Sigmoid colon (tissue), 7 donors: ENCODE data around the gene LRRC8D. TPM values are rescaled to one million over a fixed set of nuclear protein-coding genes. Genes with fewer than 3 reads are reported as not detected.

ENCODE experiments used
- DNase-seq: peaks from one replicate; pipeline ENCODE4 v3.0.0-alpha.2; 2019
- H3K27ac ChIP-seq, 4 donors: fragments of 200-600 bp; sonication (generic); one replicate each; pipeline ENCODE4 v1.5.1; 2016 to 2019; ENCODE audit warnings: mild to moderate bottlenecking in 1 of 4
- H3K27me3 ChIP-seq, 3 donors: fragments of 200-600 bp; sonication (generic); one replicate each; pipeline ENCODE4 v1.5.1; 2019; ENCODE audit warnings: mild to moderate bottlenecking in 1 of 3
- H3K36me3 ChIP-seq, 4 donors: fragments of 200-600 bp; sonication (generic); one replicate each; pipeline ENCODE4 v1.5.1; 2016 to 2019
- H3K4me1 ChIP-seq, 4 donors: fragments of 200-600 bp; sonication (generic); one replicate each; pipeline ENCODE4 v1.5.1; 2017 to 2019
- H3K4me3 ChIP-seq, 4 donors: fragments of 200-600 bp; sonication (generic); one replicate each; pipeline ENCODE4 v1.5.1; 2017 to 2019; ENCODE audit warnings: mild to moderate bottlenecking in 2 of 4, moderate library complexity in 1 of 4
- H3K9me3 ChIP-seq, 4 donors: fragments of 200-600 bp in 3 of 4; sonication (generic) in 3 of 4; one replicate each; pipeline versions ENCODE4 v1.5.1 to v1.6.1; 2013 to 2019
- CTCF ChIP-seq, 4 experiments: fragments of 450-650 bp in 3 of 4; fragments of 200-600 bp in 1 of 4; IDR thresholded peaks; one replicate each; pipeline ENCODE4 v1.5.1; 2016 to 2019; ENCODE audit warnings: antibody characterized with exemption in 4 of 4, mild to moderate bottlenecking in 3 of 4, moderate library complexity in 2 of 4
- EP300 ChIP-seq, 4 donors: sonication (generic); formaldehyde crosslinking; IDR thresholded peaks; one replicate each; pipeline ENCODE4 v1.6.1; 2017; ENCODE audit warnings: antibody characterized with exemption in 4 of 4
- POLR2A ChIP-seq, 2 donors: fragments of 450-650 bp; IDR thresholded peaks; one replicate each; pipeline ENCODE4 v1.6.1; 2016; ENCODE audit warnings: antibody characterized with exemption in 2 of 2, mild to moderate bottlenecking in 2 of 2, moderate library complexity in 2 of 2
- POLR2AphosphoS5 ChIP-seq, 4 donors: sonication (generic); formaldehyde crosslinking; IDR thresholded peaks; one replicate each; pipeline ENCODE4 v1.6.1; 2017; ENCODE audit warnings: antibody characterized with exemption in 4 of 4
- WGBS, 2 donors: extraction: QIAGEN DNeasy Blood & Tissue Kit; methylation state at CpG; one replicate each; pipeline ENCODE4 v1.1.7; 2013; 5-methylcytosine and 5-hydroxymethylcytosine counted together
- intact Hi-C: fragments of 100-400 bp; cut with DNase I; formaldehyde crosslinking; loops from one replicate; pipeline ENCODE4 v1.15.1; 2023
- polyA plus RNA-seq, 3 donors: library from polyadenylated mRNA; stranded (reverse); fragments of 200-250 nt; gene quantifications; one replicate each; pipeline ENCODE4 v1.2.3, GENCODE V29; 2013
- total RNA-seq, 4 donors: library from RNA; depleted of rRNA; stranded (reverse); fragments of >200 nt; gene quantifications; one replicate each; pipeline ENCODE4 v1.1.0, GENCODE V29; 2016
- donor health status: healthy with polysubstance abuse.
- donor health status: Bipolar disorder and iron deficiency.
- donor health status: healthy.

Gene LRRC8D
- total and polyA plus RNA-seq, 7 donors = 6.0 to 21.2 (median 9.3) TPM

GRCh38 chr1:89913353-89914095 is 92.7 kb downstream of the LRRC8D start:
- Histone ChIP-seq H3K27ac (no peak overlapping the region), H3K9me3 (no peaks in the 10 kb centered on the region), H3K36me3 (no peaks in the 10 kb centered on the region), H3K4me1 (peaks cover 0 to 12% (median 2%) of the 10 kb centered on the region in 4 donors), H3K4me3 (no peak overlapping the region), H3K27me3 (no peaks in the 10 kb centered on the region)
- DNase-seq = no peak
- WGBS, 2 donors = 80 to 93% methylated on average over 4 of the region's 4 CpGs
- intact Hi-C loops = no loop called here
- no peak for TF ChIP-seq POLR2A (IDR thresholded peaks at IDR 0.05)
- TF ChIP-seq POLR2AphosphoS5 (IDR thresholded peaks at IDR 0.05) = no peak

- Histone ChIP-seq H3K9me3 (no peaks in the 10 kb centered on the region), H3K4me1 (peaks cover 0 to 6% (median 2%) of the 10 kb centered on the region in 4 donors), H3K27ac (no peak overlapping the region), H3K27me3 (no peaks in the 10 kb centered on the region), H3K4me3 (no peak overlapping the region), H3K36me3 (no peaks in the 10 kb centered on the region)
- no peak for TF ChIP-seq POLR2AphosphoS5 (IDR thresholded peaks at IDR 0.05)
- intact Hi-C loops = no loop called here
- WGBS, 2 donors = 85 to 91% methylated on average over 1 of the region's 1 CpG
- DNase-seq = no peak
These were observed 96.5 kb downstream of the LRRC8D start for GRCh38 chr1:89917353-89917752.

GRCh38 chr1:89918127-89918793 is 97.4 kb downstream of the LRRC8D start:
- Histone ChIP-seq H3K9me3 (no peaks in the 10 kb centered on the region), H3K36me3 (no peaks in the 10 kb centered on the region), H3K27ac (no peak overlapping the region), H3K27me3 (no peaks in the 10 kb centered on the region), H3K4me1 (no peaks in the 10 kb centered on the region), H3K4me3 (no peak overlapping the region)
- intact Hi-C loops = no loop called here
- DNase-seq = no peak
- 90 to 91% methylated on average over 2 of the region's 2 CpGs for WGBS, 2 donors
- TF ChIP-seq POLR2A (IDR thresholded peaks at IDR 0.05) (no peak), POLR2AphosphoS5 (IDR thresholded peaks at IDR 0.05) (no peak), CTCF (IDR thresholded peaks at IDR 0.05) (no peak), EP300 (IDR thresholded peaks at IDR 0.05) (no peak)

- TF ChIP-seq EP300 (IDR thresholded peaks at IDR 0.05) (no peak), CTCF (IDR thresholded peaks at IDR 0.05) (no peak), POLR2AphosphoS5 (IDR thresholded peaks at IDR 0.05) (no peak), POLR2A (IDR thresholded peaks at IDR 0.05) (no peak)
- Histone ChIP-seq H3K36me3 (no peaks in the 10 kb centered on the region), H3K9me3 (no peaks in the 10 kb centered on the region), H3K27ac (no peak overlapping the region), H3K27me3 (no peaks in the 10 kb centered on the region), H3K4me1 (no peaks in the 10 kb centered on the region), H3K4me3 (no peak overlapping the region)
- no peak for DNase-seq
- intact Hi-C loops = no loop called here
- WGBS, 2 donors = 96 to 97% methylated on average over 1 of the region's 1 CpG
These were observed 97.9 kb downstream of the LRRC8D start for GRCh38 chr1:89918794-89919155.

- intact Hi-C loops = no loop called here
- no peak overlapping the region for H3K4me3 ChIP-seq
- H3K4me1 ChIP-seq = no peaks in the 10 kb centered on the region
- no peak overlapping the region for H3K27ac ChIP-seq
- no peak for DNase-seq
- TF ChIP-seq EP300 (IDR thresholded peaks at IDR 0.05) = no peak
- TF ChIP-seq CTCF (IDR thresholded peaks at IDR 0.05) = no peak
- H3K36me3 ChIP-seq = no peaks in the 10 kb centered on the region
- no peaks in the 10 kb centered on the region for H3K9me3 ChIP-seq
- H3K27me3 ChIP-seq = no peaks in the 10 kb centered on the region
These were observed 98.3 kb downstream of the LRRC8D start for GRCh38 chr1:89919174-89919573.
